Effector CD4-positive, alpha-beta T cell (primary cell): ENCODE measurements around the gene RPL11.
"Not testable (repeated sequence)": the region's sequence is repeated elsewhere in the genome, so short reads cannot be mapped to it uniquely, and the experiment has no call there.

Experiments
- DNase-seq: peaks from one replicate; pipeline ENCODE4 v3.0.0-alpha.2; 2020

The RPL11 gene

GRCh38 chr1:23685197-23685596, 6.4 kb upstream of the RPL11 start:
- not testable (repeated sequence) for DNase-seq

GRCh38 chr1:23687680-23688079, 3.9 kb upstream of the RPL11 start:
- not testable (repeated sequence) for DNase-seq

- DNase-seq = not testable (repeated sequence)
Measured at GRCh38 chr1:23688281-23688680, 3.3 kb upstream of the RPL11 start.

DNA sequence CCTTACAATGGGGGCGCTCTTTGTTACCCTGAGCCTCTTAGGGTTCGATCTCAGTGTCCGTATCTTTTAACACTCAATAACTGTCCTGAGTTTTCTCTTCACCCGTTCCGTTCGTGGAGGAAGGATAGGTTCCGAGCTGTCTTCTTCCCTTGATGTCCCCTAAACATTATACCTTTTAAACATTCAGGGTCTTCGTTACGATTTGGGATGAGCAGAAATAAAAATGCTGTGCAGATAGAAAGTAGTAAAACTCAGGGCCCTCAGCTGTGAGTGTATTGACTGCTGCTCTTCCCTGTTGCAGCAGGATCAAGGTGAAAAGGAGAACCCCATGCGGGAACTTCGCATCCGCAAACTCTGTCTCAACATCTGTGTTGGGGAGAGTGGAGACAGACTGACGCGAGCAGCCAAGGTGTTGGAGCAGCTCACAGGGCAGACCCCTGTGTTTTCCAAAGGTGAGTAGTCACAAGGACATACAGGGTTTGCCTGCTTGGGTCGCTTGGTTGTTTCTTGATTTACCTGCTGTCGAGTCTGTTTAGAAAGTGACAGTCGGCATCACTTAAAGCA, 784 bp downstream of the RPL11 start:
- no peak for DNase-seq

GRCh38 chr1:23693599-23693998, 2.0 kb downstream of the RPL11 start:
- no peak for DNase-seq

- DNase-seq = no peak
Measured at GRCh38 chr1:23694371-23694770, 2.8 kb downstream of the RPL11 start.

DNA sequence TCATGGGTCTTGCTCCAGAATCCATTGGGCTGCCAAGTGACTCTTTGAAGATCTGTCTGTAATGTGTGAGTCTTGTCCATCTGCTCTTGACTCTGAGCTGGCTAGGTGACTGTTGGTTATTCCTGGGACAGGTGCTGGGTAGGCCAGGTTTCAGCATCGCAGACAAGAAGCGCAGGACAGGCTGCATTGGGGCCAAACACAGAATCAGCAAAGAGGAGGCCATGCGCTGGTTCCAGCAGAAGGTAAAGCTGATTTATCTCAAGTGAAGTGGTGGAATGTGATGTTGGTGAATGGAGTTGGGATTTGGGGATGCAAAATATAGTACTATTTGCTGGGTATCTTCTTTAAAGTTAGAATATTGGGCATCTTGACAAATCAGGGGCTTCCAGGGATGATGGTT, 4.1 kb downstream of the RPL11 start:
- DNase-seq = no peak

- DNase-seq = no peak
Measured at GRCh38 chr1:23696335-23696989, 4.9 kb downstream of the RPL11 start.

GRCh38 chr1:23698466-23698865, 6.9 kb downstream of the RPL11 start:
- DNase-seq = no peak

- no peak for DNase-seq
Measured at GRCh38 chr1:23699280-23700179, 7.9 kb downstream of the RPL11 start.

- no peak for DNase-seq
Measured at GRCh38 chr1:23701310-23701709, 9.7 kb downstream of the RPL11 start.

DNA sequence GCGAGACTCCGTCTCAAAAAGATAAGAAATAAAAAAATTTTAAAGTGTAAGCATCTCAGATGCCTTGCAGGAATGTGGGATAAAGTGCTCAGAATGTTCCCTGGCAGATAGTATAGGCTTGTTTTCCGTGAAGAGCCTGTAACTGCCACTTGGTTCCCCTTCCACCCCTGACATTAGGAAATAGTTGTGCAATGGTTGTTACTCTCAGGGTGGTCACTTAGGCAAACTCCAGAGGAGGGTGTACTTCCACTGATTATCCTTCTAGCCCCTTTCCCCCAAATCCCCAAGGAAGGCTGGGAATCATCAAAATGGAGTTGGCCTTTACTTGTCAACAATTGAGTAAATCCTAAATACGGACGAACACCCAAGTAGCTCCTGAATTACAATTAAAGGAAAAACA, 10.4 kb downstream of the RPL11 start:
- no peak for DNase-seq

DNA sequence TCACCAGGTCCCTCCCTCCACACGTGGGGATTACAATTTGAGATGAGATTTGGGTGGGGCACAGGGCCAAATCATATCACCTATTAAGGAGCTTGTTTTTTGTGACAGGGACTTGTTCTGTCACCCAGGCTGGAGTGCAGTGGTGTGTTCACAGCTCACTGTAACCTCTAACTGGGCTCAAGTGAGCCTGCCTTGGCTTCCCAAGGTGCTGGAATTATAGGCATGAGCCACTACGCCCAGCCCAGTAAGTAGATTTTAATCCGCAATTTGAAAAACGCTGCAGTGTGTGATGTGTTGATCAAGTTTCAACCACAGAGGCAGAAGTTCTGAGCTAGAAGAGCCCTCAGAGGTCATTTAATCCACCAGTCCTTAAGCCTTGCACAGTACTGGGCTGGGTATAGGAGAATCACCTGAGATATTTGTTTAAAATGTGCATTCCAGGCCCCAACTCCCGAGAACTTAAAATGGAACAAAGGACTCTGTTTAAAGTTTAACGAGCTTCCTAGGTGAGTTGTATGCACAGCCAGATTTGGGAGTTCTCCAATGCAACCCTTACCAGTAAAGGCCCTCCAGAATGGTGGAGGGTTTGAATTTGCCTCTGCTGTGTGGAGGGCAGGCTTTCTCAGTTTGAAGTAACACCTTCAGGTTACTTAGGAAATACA, 13.4 kb downstream of the RPL11 start:
- no peak for DNase-seq

- no peak for DNase-seq
Measured at GRCh38 chr1:23709229-23709628, 17.6 kb downstream of the RPL11 start.

DNA sequence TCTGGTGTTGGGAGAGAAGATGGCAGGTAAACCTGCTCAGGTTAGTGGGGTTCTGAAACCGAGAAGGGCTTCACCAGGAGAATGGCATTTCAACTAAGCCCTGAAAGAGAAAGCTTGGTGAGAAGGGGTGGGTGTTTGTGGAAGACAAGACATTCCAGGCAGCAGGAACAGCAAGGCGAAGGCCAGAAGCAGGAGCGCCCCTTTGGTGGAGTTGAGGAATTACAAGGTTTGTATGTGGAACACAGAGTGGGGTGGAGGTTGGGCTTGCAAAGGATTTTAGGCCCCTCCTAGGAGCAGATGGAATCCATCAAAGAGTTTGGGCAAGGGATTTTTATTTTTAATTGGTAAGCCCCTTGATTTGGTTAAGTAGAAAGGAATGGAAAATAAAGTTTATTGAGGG, 26.9 kb downstream of the RPL11 start:
- DNase-seq = no peak

GRCh38 chr1:23719162-23719820, 27.7 kb downstream of the RPL11 start:
- DNase-seq = no peak

DNA sequence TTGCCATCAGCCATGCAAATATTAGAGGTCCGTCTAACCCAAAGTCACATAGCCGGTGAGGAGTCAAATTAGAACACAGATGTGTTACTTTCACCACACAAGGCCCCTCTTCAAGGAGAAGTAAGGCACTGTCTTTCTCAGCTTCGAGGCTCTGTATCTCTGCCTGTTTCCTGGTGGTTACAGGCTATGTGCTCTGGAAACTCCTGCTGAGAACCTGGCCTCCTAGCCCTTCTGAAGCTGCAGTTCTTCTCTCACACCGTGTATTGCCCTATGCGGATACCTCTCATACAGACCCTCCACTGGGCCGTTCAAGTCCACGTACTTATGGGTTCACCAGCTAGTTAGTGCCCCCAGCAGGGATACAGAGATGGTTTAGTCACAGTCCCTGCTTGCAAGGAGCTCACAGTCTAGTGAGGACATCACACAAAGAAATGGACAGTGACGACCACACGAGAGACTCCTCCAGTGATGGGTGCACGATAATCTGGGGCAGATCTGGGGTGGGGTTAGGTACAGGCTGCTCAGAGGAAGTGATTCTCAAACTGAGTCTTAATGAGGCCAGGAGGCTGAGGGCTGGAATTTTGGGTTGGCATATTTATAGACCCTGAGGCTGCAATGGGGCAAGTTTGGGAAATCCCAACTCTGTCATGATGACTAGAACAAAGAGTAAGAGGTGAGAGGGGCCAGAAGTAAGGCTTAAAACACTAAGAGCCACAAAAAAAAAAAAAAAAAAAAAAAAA, 28.8 kb downstream of the RPL11 start:
- no peak for DNase-seq

GRCh38 chr1:23722652-23723051, 31.0 kb downstream of the RPL11 start:
- DNase-seq = no peak

GRCh38 chr1:23726686-23727085, 35.1 kb downstream of the RPL11 start:
- no peak for DNase-seq

DNA sequence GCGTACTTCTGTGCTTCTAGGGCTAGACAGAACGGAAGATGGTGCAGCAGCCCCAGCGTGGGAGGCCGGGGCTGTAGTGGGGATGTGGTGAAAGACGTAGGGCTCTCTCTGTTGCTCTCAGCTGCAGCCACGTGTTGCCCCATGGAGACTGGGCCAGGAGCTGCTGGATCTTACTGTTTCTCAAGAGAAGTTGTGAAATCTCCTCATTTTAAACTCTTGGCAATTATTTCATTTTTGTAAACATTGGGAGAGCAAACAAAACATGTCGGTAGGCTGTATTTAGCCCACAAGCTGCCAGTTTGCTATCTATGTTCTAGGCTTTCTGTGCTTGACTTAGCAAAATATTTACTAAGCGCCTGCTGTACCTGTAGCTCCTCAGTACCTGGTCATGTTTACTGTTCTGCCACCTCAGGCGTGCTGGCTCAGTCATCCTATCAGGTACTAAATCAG, 35.8 kb downstream of the RPL11 start:
- no peak for DNase-seq

DNA sequence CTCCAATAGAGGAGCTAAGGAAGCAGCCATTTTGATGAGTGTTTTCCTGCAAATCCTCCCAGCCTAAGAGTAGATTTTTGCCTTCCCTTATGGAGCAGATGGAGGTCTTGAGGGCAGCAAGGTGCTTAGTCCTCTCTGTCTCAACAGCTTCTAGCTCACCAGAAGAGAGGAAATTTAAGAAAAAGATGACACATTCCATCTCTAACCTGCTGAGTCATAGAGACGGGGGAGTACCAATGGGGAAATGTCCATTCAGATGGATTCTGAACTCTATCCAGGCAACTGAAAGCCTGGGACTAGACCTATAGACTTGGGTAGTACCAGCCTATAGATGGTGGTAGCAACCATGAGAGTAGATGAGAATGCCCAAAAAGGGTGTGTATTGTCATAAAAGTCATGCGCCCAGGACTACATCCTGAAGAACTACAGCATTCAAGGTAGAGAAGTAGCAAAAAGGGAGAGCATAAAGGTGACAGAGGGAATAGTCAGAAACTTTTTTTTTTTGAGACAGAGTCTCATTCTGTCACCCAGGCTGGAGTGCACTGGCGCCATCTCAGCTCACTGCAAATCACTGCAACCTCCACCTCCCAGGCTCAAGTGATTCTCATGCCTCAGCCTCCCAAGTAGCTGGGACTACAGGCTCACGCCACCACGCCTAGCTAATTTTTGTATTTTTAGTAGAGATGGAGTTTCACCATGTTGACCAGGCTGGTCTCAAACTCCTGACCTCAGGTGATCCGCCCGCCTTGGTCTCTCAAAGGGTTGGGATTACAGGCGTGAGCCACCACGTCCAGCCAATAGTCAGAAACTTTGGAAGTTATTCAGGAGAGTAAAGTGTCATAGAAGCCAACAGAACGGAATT, 41.0 kb downstream of the RPL11 start:
- no peak for DNase-seq
